Neural cell (in vitro differentiated cells): ENCODE measurements around the gene ZMYND19. TPM values are rescaled to one million over a fixed set of nuclear protein-coding genes. Genes with fewer than 3 reads are reported as not detected.
"Not testable (repeated sequence)": the region's sequence is repeated elsewhere in the genome, so short reads cannot be mapped to it uniquely, and the experiment has no call there.

Experiments
- H2AFZ ChIP-seq: fragments of 200-600, 300-800 bp; sonication (generic), shearing (Covaris generic); 2 replicates; pipeline ENCODE4 v1.6.0; 2014; ENCODE audit warnings: low read depth, mild to moderate bottlenecking, antibody characterized with exemption, low read length, moderate library complexity
- H3F3A ChIP-seq: fragments of 200-600 bp; shearing (Covaris generic); 2 replicates; pipeline ENCODE4 v1.6.1; 2016; ENCODE audit warnings: mild to moderate bottlenecking, moderate library complexity, mixed read lengths, antibody characterized with exemption, low read length; ENCODE audit not compliant: insufficient read depth, poor library complexity, severe bottlenecking
- H3K27ac ChIP-seq: fragments of 200-600, 300-800 bp; sonication (generic), shearing (Covaris generic); 2 replicates; pipeline ENCODE4 v1.5.1; 2014; ENCODE audit warnings: mild to moderate bottlenecking, low read length, moderate library complexity
- H3K27me3 ChIP-seq: fragments of 300-800, 200-600 bp; sonication (generic), shearing (Covaris generic); 2 replicates; pipeline ENCODE4 v1.6.0; 2014; ENCODE audit warnings: mild to moderate bottlenecking, low read depth, low read length, moderate library complexity; ENCODE audit not compliant: insufficient read depth
- H3K36me3 ChIP-seq: fragments of 300-800, 200-600 bp; sonication (generic), shearing (Covaris generic); 2 replicates; pipeline ENCODE4 v1.5.1; 2014; ENCODE audit warnings: mild to moderate bottlenecking, antibody characterized with exemption, low read length, moderate library complexity; ENCODE audit not compliant: insufficient read depth
- H3K4me2 ChIP-seq: fragments of 300-800, 200-600 bp; sonication (generic), shearing (Covaris generic); 2 replicates; pipeline ENCODE4 v1.6.0; 2014; ENCODE audit warnings: mild to moderate bottlenecking, low read length
- H3K4me3 ChIP-seq: fragments of 300-800, 200-600 bp; sonication (generic), shearing (Covaris generic); 2 replicates; pipeline ENCODE4 v1.5.1; 2014; ENCODE audit warnings: mild to moderate bottlenecking, low read length, moderate library complexity
- H3K79me2 ChIP-seq: fragments of 200-600 bp; shearing (Covaris generic); replicated peaks from 2 replicates; pipeline ENCODE4 v1.6.0; 2014; ENCODE audit warnings: mild to moderate bottlenecking, low read length, moderate library complexity; ENCODE audit not compliant: insufficient read depth
- H3K9ac ChIP-seq: fragments of 300-800, 200-600 bp; sonication (generic), shearing (Covaris generic); 2 replicates; pipeline ENCODE4 v1.6.1; 2016; ENCODE audit warnings: mild to moderate bottlenecking, low read length, mixed read lengths
- H3K9me2 ChIP-seq: fragments of 200-600 bp; shearing (Covaris generic); 2 replicates; pipeline ENCODE4 v1.6.1; 2016; ENCODE audit warnings: mild to moderate bottlenecking, low read length, mixed read lengths; ENCODE audit not compliant: insufficient read depth
- H3K9me3 ChIP-seq: fragments of 200-600, 300-800 bp; sonication (generic), shearing (Covaris generic); 2 replicates; pipeline ENCODE4 v1.6.1; 2016; ENCODE audit warnings: mild to moderate bottlenecking, mixed run types, low read length, moderate library complexity, mixed read lengths
- H4K20me1 ChIP-seq: fragments of 200-600 bp; shearing (Covaris generic); 2 replicates; pipeline ENCODE4 v1.6.1; 2016; ENCODE audit warnings: mild to moderate bottlenecking, mixed run types; ENCODE audit not compliant: insufficient read depth
- EP300 ChIP-seq: fragments of 450-650 bp; conservative IDR thresholded peaks from 2 replicates; pipeline ENCODE4 v1.6.1; 2014; ENCODE audit warnings: antibody characterized with exemption, mild to moderate bottlenecking, moderate library complexity; ENCODE audit not compliant: poor library complexity, severe bottlenecking
- EZH2 ChIP-seq: fragments of 200-600, 300-800 bp; shearing (Covaris generic), sonication (generic); IDR thresholded peaks from 2 replicates; pipeline ENCODE4 v1.6.1; 2014; ENCODE audit warnings: antibody characterized with exemption, low read length, borderline replicate concordance, mild to moderate bottlenecking; ENCODE audit not compliant: insufficient read depth, poor library complexity, severe bottlenecking
- MXI1 ChIP-seq: fragments of 450-650 bp; conservative IDR thresholded peaks from 2 replicates; pipeline ENCODE4 v1.6.1; 2014; ENCODE audit warnings: antibody characterized with exemption, mild to moderate bottlenecking; ENCODE audit not compliant: poor library complexity, severe bottlenecking
- POLR2AphosphoS5 ChIP-seq: IDR thresholded peaks from 2 replicates; pipeline ENCODE4 v1.6.1; 2012
- RAD21 ChIP-seq: fragments of 450-650 bp; conservative IDR thresholded peaks from 2 replicates; pipeline ENCODE4 v1.6.1; 2014; ENCODE audit warnings: antibody characterized with exemption, mild to moderate bottlenecking, moderate library complexity
- SMC3 ChIP-seq: fragments of 450-650 bp; conservative IDR thresholded peaks from 2 replicates; pipeline ENCODE4 v1.6.1; 2014; ENCODE audit warnings: antibody characterized with exemption, mild to moderate bottlenecking, moderate library complexity; ENCODE audit not compliant: poor library complexity
- TAF1 ChIP-seq: IDR thresholded peaks from 2 replicates; pipeline ENCODE4 v1.6.1; 2012; ENCODE audit warnings: low read depth
- polyA plus RNA-seq: library from polyadenylated mRNA; depleted of rRNA; stranded (reverse); fragments of >200 nt; gene quantifications from 2 replicates; pipeline ENCODE4 v1.2.3, GENCODE V29; 2014
- TF ChIP-seq, protein P1 (sequence below): IDR thresholded peaks from 2 replicates; pipeline ENCODE4 v1.6.1; 2012; ENCODE audit warnings: borderline replicate concordance
- TF ChIP-seq, protein P2 (sequence below): fragments of 450-650 bp; IDR thresholded peaks from 2 replicates; pipeline ENCODE4 v1.5.1; 2014; ENCODE audit warnings: antibody characterized with exemption, mild to moderate bottlenecking, moderate library complexity; ENCODE audit not compliant: poor library complexity, severe bottlenecking

Gene ZMYND19
- polyA plus RNA-seq, 1 donor from 2014 or later = 54.8 TPM

DNA sequence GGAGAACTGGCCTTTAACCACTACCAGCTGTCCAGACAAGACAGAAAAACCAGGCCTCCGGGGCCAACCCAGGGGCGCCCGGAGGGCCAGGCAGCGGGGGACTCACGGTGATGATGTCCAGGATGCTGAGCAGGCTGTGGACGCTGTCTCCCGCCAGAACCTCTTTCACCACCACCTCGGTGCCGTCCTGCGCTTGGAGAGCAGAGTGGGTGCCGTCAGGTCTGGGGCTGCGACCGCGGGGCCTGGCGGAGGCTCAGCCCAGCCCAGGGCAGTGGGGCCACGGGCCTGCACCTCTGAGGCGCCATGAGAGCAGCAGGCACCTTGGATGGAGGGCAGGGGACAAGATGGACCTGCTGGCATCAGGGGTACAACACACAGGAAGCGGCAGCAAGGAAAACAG is 49.8 kb downstream of the ZMYND19 start:
- Histone ChIP-seq H3K27ac (no peak overlapping the region), H3K9me3 (no peaks in the 10 kb centered on the region), H3K4me2 (no peak overlapping the region), H3K9ac (no peak overlapping the region), H2AFZ (no peak overlapping the region), H3K4me3 (no peak overlapping the region), H3F3A (no peaks in the 10 kb centered on the region), H4K20me1 (no peaks in the 10 kb centered on the region), H3K9me2 (no peaks in the 10 kb centered on the region), H3K79me2 (no peaks in the 10 kb centered on the region), H3K27me3 (no peaks in the 10 kb centered on the region), H3K36me3 (no peaks in the 10 kb centered on the region)
- TF ChIP-seq, protein P1, sequence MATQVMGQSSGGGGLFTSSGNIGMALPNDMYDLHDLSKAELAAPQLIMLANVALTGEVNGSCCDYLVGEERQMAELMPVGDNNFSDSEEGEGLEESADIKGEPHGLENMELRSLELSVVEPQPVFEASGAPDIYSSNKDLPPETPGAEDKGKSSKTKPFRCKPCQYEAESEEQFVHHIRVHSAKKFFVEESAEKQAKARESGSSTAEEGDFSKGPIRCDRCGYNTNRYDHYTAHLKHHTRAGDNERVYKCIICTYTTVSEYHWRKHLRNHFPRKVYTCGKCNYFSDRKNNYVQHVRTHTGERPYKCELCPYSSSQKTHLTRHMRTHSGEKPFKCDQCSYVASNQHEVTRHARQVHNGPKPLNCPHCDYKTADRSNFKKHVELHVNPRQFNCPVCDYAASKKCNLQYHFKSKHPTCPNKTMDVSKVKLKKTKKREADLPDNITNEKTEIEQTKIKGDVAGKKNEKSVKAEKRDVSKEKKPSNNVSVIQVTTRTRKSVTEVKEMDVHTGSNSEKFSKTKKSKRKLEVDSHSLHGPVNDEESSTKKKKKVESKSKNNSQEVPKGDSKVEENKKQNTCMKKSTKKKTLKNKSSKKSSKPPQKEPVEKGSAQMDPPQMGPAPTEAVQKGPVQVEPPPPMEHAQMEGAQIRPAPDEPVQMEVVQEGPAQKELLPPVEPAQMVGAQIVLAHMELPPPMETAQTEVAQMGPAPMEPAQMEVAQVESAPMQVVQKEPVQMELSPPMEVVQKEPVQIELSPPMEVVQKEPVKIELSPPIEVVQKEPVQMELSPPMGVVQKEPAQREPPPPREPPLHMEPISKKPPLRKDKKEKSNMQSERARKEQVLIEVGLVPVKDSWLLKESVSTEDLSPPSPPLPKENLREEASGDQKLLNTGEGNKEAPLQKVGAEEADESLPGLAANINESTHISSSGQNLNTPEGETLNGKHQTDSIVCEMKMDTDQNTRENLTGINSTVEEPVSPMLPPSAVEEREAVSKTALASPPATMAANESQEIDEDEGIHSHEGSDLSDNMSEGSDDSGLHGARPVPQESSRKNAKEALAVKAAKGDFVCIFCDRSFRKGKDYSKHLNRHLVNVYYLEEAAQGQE = no peak
- TF ChIP-seq EP300 (no peak), SMC3 (no peak), RAD21 (no peak), TAF1 (no peak), EZH2 (no peak), MXI1 (no peak), POLR2AphosphoS5 (no peak)
- TF ChIP-seq, protein P2, sequence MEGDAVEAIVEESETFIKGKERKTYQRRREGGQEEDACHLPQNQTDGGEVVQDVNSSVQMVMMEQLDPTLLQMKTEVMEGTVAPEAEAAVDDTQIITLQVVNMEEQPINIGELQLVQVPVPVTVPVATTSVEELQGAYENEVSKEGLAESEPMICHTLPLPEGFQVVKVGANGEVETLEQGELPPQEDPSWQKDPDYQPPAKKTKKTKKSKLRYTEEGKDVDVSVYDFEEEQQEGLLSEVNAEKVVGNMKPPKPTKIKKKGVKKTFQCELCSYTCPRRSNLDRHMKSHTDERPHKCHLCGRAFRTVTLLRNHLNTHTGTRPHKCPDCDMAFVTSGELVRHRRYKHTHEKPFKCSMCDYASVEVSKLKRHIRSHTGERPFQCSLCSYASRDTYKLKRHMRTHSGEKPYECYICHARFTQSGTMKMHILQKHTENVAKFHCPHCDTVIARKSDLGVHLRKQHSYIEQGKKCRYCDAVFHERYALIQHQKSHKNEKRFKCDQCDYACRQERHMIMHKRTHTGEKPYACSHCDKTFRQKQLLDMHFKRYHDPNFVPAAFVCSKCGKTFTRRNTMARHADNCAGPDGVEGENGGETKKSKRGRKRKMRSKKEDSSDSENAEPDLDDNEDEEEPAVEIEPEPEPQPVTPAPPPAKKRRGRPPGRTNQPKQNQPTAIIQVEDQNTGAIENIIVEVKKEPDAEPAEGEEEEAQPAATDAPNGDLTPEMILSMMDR = no peak

DNA sequence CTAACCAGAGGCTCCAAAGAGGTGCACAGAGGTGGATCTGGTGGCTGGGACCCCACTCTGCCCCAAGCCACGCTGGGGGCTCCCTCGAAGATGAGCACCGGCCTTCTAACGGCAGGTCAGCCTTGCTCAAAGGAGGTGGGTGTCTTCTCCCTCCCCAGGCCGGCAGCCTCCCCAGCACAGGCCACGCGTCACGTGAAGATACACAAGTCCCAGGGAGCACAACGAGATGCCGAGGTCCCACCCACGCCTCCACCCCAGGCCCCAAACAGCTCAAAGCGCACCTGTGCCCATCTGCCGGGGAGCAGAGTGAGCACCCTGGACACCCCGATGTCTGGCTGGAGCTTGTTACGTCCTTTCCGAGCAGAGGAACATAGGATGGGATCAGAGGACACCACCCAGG is 52.3 kb downstream of the ZMYND19 start:
- Histone ChIP-seq H3K36me3 (no peaks in the 10 kb centered on the region), H2AFZ (no peak overlapping the region), H3K9me2 (no peaks in the 10 kb centered on the region), H3K27me3 (no peaks in the 10 kb centered on the region), H3K27ac (no peak overlapping the region), H3K79me2 (no peaks in the 10 kb centered on the region), H3K9ac (no peak overlapping the region), H3K4me2 (no peak overlapping the region), H3K9me3 (no peaks in the 10 kb centered on the region), H4K20me1 (no peaks in the 10 kb centered on the region), H3K4me3 (no peak overlapping the region), H3F3A (no peaks in the 10 kb centered on the region)
- TF ChIP-seq TAF1 (no peak), EZH2 (no peak), SMC3 (no peak), POLR2AphosphoS5 (no peak), RAD21 (no peak), EP300 (no peak), MXI1 (no peak)
- TF ChIP-seq, protein P2 = no peak
- TF ChIP-seq, protein P1 = no peak

DNA sequence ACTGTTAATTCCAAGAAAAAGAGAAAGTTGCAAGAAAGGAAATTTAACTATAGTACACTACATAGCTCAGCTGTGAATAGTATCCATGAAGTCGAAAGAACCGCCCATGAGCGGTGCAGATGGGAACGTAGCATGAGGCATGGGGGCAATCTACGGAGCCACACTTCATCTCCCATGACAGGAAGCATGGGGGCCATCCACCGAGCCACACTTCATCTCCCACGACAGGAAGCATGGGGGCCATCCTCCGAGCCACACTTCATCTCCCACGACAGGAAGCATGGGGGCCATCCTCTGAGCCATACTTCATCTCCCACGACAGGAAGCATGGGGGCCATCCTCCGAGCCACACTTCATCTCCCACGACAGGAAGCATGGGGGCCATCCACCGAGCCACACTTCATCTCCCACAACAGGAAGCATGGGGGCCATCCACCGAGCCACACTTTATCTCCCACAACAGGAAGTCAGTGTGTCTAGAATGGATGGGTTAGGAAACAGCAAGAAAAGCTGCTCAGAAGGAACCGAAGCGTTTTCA is 53.6 kb downstream of the ZMYND19 start:
- H3K27ac ChIP-seq, H3K9me2 ChIP-seq, H3K79me2 ChIP-seq, H3K36me3 ChIP-seq, H3K9ac ChIP-seq, H3K4me2 ChIP-seq, H2AFZ ChIP-seq, H4K20me1 ChIP-seq, H3K4me3 ChIP-seq, H3K9me3 ChIP-seq, H3K27me3 ChIP-seq, H3F3A ChIP-seq: not testable (repeated sequence)
